Mesothelial cell of epicardium (in vitro differentiated cells): ENCODE measurements around the gene GLE1. TPM values are rescaled to one million over a fixed set of nuclear protein-coding genes. Genes with fewer than 3 reads are reported as not detected.

Experiments used
- DNase-seq, 2 experiments: peaks; one replicate each; pipeline ENCODE4 v3.0.0; 2021; ENCODE audit warnings: low spot score in 2 of 2; ENCODE audit not compliant: unreplicated experiment in 2 of 2
- H3K27ac Mint-ChIP-seq: 2 replicates; pipeline ENCODE4 v1.8.0; 2021; ENCODE audit warnings: mixed read lengths
- H3K27me3 Mint-ChIP-seq: 2 replicates; pipeline ENCODE4 v1.8.0; 2021; ENCODE audit warnings: low read depth, mixed read lengths
- H3K36me3 Mint-ChIP-seq: 2 replicates; pipeline ENCODE4 v1.8.0; 2021; ENCODE audit warnings: mixed read lengths
- H3K4me1 Mint-ChIP-seq: 2 replicates; pipeline ENCODE4 v1.8.0; 2021; ENCODE audit warnings: mixed read lengths
- H3K4me3 Mint-ChIP-seq: 2 replicates; pipeline ENCODE4 v1.8.0; 2021; ENCODE audit warnings: mild to moderate bottlenecking, moderate library complexity, mixed read lengths
- H3K9me3 Mint-ChIP-seq: 2 replicates; pipeline ENCODE4 v1.8.0; 2021; ENCODE audit warnings: mixed read lengths
- CTCF ChIP-seq: fragments of 200-600 bp; sonication (generic); IDR thresholded peaks from one replicate; pipeline ENCODE4 v1.5.0; 2021; ENCODE audit warnings: antibody characterized with exemption; ENCODE audit not compliant: unreplicated experiment
- total RNA-seq: library from RNA; stranded (reverse); gene quantifications from 3 replicates; pipeline ENCODE4 v1.2.1, GENCODE V29; 2021

The GLE1 gene
- total RNA-seq, 1 donor from 2014 or later = 15.6 TPM

- Mint-ChIP-seq H3K9me3 (no peaks in the 10 kb centered on the region), H3K4me1 (no peaks in the 10 kb centered on the region), H3K27ac (no peak overlapping the region), H3K27me3 (no peaks in the 10 kb centered on the region), H3K36me3 (peaks cover 19% of the 10 kb centered on the region), H3K4me3 (no peak overlapping the region)
- no peak for TF ChIP-seq CTCF
- no peak for DNase-seq
These were observed 10.3 kb upstream of the GLE1 start for GRCh38 chr9:128494108-128494745.

- peaks cover 16% of the 10 kb centered on the region for H3K36me3 Mint-ChIP-seq
- no peak overlapping the region for H3K4me3 Mint-ChIP-seq
- no peaks in the 10 kb centered on the region for H3K9me3 Mint-ChIP-seq
- no peak overlapping the region for H3K27ac Mint-ChIP-seq
- no peak for DNase-seq
- no peaks in the 10 kb centered on the region for H3K4me1 Mint-ChIP-seq
- H3K27me3 Mint-ChIP-seq = no peaks in the 10 kb centered on the region
- no peak for TF ChIP-seq CTCF
These were observed 9.8 kb upstream of the GLE1 start for GRCh38 chr9:128494746-128495129.

- no peaks in the 10 kb centered on the region for H3K9me3 Mint-ChIP-seq
- no peak overlapping the region for H3K4me3 Mint-ChIP-seq
- no peak overlapping the region for H3K27ac Mint-ChIP-seq
- DNase-seq = no peak
- no peaks in the 10 kb centered on the region for H3K27me3 Mint-ChIP-seq
- TF ChIP-seq CTCF = no peak
- no peaks in the 10 kb centered on the region for H3K4me1 Mint-ChIP-seq
- peaks cover 18% of the 10 kb centered on the region for H3K36me3 Mint-ChIP-seq
These were observed 9.2 kb upstream of the GLE1 start for GRCh38 chr9:128495296-128495695.

GRCh38 chr9:128495804-128496417 is 8.6 kb upstream of the GLE1 start:
- H3K27me3 Mint-ChIP-seq = no peaks in the 10 kb centered on the region
- H3K27ac Mint-ChIP-seq = no peak overlapping the region
- no peaks in the 10 kb centered on the region for H3K4me1 Mint-ChIP-seq
- peaks cover 17% of the 10 kb centered on the region for H3K36me3 Mint-ChIP-seq
- no peak overlapping the region for H3K4me3 Mint-ChIP-seq
- no peak for DNase-seq
- no peak for TF ChIP-seq CTCF
- no peaks in the 10 kb centered on the region for H3K9me3 Mint-ChIP-seq

GRCh38 chr9:128497824-128498610 is 6.5 kb upstream of the GLE1 start:
- H3K36me3 Mint-ChIP-seq = peaks cover 18% of the 10 kb centered on the region
- no peak for TF ChIP-seq CTCF

More at GRCh38 chr9:128497824-128498610, 6.5 kb upstream of the GLE1 start:
- H3K4me3 Mint-ChIP-seq = no peak overlapping the region
- H3K9me3 Mint-ChIP-seq = no peaks in the 10 kb centered on the region
- no peaks in the 10 kb centered on the region for H3K27me3 Mint-ChIP-seq
- no peak for DNase-seq
- no peak overlapping the region for H3K27ac Mint-ChIP-seq
- H3K4me1 Mint-ChIP-seq = no peaks in the 10 kb centered on the region
